ENCODE measurements around the gene SH3RF2.

DNA sequence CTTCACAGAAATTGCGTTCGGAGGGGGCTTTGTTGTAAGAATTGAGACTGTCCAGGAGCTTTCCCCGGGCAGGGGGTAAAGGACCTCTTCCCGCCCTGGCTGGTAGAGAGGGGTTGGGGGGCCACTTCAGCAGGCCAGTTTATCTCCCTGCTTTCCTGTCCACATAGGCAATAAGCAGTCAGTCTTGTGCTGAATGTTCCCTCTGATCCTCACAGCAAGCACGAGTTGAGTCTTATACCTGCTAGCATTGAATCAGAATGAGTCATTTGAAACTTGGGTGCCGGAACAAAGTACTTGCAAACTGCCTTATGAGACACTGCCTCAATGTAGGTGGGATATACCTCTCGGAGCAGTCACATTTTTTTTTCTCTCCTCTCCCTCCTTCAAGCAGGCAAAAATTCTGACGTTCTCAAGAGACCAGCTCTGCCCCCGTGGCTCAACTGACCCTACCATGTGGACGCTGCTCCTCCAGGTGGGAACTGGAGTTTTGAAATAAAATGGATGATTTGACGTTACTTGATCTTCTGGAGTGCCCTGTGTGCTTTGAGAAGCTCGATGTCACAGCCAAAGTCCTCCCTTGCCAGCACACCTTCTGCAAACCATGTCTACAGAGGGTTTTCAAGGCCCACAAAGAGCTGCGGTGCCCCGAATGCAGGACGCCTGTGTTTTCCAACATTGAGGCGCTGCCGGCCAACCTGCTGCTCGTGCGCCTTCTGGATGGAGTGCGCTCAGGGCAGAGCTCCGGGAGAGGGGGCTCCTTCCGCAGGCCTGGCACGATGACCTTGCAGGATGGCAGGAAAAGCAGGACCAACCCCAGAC, 1.3 kb downstream of the SH3RF2 start:
- TF ChIP-seq, protein P1, sequence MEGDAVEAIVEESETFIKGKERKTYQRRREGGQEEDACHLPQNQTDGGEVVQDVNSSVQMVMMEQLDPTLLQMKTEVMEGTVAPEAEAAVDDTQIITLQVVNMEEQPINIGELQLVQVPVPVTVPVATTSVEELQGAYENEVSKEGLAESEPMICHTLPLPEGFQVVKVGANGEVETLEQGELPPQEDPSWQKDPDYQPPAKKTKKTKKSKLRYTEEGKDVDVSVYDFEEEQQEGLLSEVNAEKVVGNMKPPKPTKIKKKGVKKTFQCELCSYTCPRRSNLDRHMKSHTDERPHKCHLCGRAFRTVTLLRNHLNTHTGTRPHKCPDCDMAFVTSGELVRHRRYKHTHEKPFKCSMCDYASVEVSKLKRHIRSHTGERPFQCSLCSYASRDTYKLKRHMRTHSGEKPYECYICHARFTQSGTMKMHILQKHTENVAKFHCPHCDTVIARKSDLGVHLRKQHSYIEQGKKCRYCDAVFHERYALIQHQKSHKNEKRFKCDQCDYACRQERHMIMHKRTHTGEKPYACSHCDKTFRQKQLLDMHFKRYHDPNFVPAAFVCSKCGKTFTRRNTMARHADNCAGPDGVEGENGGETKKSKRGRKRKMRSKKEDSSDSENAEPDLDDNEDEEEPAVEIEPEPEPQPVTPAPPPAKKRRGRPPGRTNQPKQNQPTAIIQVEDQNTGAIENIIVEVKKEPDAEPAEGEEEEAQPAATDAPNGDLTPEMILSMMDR (IDR thresholded peaks at IDR 0.05; ENCODE audit: low read length), result no peak
- no peak for TF ChIP-seq EZH2 (IDR thresholded peaks at IDR 0.05; ENCODE audit: borderline replicate concordance, low read length)

Measured in OCI-LY1 (cell line).